A549 (cell line): ENCODE results near the gene ATF7IP. TPM values are rescaled to one million over a fixed set of nuclear protein-coding genes. Genes with fewer than 3 reads are reported as not detected.

Experiments used
- ATAC-seq, 2 experiments: fragments of 200-7000 bp in 1 of 2; fragments of >200 bp in 1 of 2; cut with Nextera tagmentation in 1 of 2; cut with Tn5 transposase in 1 of 2; 3 replicates each; pipeline versions ENCODE4 v1.8.0 to v1.9.1; 2018 to 2020; ENCODE audit warnings: mild to moderate bottlenecking in 1 of 2, moderate library complexity in 1 of 2
- CTCF ChIA-PET: fragments of 300-600 bp; sonication (Branson Sonifier 250); formaldehyde crosslinking; extraction: SDS; loops from one replicate; lab custom pipeline; 2021; ENCODE audit warnings: antibody characterized with exemption, inconsistent platforms; lab: Yijun Ruan, JAX
- POLR2A ChIA-PET: fragments of 350-600 bp; formaldehyde crosslinking; extraction: SDS; loops from one replicate; lab custom pipeline; 2021; ENCODE audit warnings: antibody characterized with exemption, inconsistent platforms; lab: Yijun Ruan, JAX
- DNase-seq, 2 experiments: peaks; one replicate each; pipeline versions ENCODE4 v3.0.0 to v3.0.0-alpha.2; 2011 to 2016; ENCODE audit warnings: low read depth in 1 of 2, low spot score in 1 of 2
- FAIRE-seq: peaks from 2 replicates; lab custom pipeline; 2011; peaks lifted over from hg19 to GRCh38; lab: Jason Lieb, UNC
- H3K27ac ChIP-seq, 2 experiments: fragments of >200 bp; sonication (Bioruptor Twin); formaldehyde crosslinking; 3 replicates each; pipeline ENCODE4 v1.5.1; 2016 to 2017
- H3K4me1 ChIP-seq: fragments of >200 bp; sonication (Bioruptor Twin); formaldehyde crosslinking; 3 replicates; pipeline ENCODE4 v1.6.1; 2016
- H3K4me2 ChIP-seq: fragments of >200 bp; sonication (Bioruptor Twin); formaldehyde crosslinking; 3 replicates; pipeline ENCODE4 v1.6.1; 2016
- H3K4me3 ChIP-seq: fragments of >200 bp; sonication (Bioruptor Twin); formaldehyde crosslinking; 3 replicates; pipeline ENCODE4 v1.5.1; 2016
- H3K9me3 ChIP-seq: fragments of >200 bp; sonication (Bioruptor Twin); formaldehyde crosslinking; 3 replicates; pipeline ENCODE4 v1.6.1; 2016
- BHLHE40 ChIP-seq: IDR thresholded peaks from 2 replicates; pipeline ENCODE4 v1.6.1; 2012; ENCODE audit warnings: low read depth, low read length, inconsistent platforms
- CBX2 ChIP-seq: fragments of 200-600 bp; sonication (generic); IDR thresholded peaks from 2 replicates; pipeline ENCODE4 v1.6.1; 2016; ENCODE audit warnings: low read depth, mild to moderate bottlenecking, borderline replicate concordance
- CEBPB ChIP-seq, 2 experiments: fragments of >200 bp in 1 of 2; sonication (Bioruptor Twin) in 1 of 2; formaldehyde crosslinking in 1 of 2; IDR thresholded peaks; 2 replicates each; pipeline ENCODE4 v1.6.1; 2012 to 2016
- EHF ChIP-seq: fragments of 250-450 bp; sonication (Bioruptor Pico); IDR thresholded peaks from 2 replicates; pipeline ENCODE4 v1.5.0; 2020; ENCODE audit warnings: mild to moderate bottlenecking
- ESRRA ChIP-seq: fragments of 150-350 bp; IDR thresholded peaks from 2 replicates; pipeline ENCODE4 v1.6.1; 2014; ENCODE audit warnings: mild to moderate bottlenecking, low read length, borderline replicate concordance
- FOSL2 ChIP-seq, 2 experiments: fragments of 450-650 bp in 1 of 2; fragments of >200 bp in 1 of 2; sonication (Bioruptor Twin) in 1 of 2; formaldehyde crosslinking; IDR thresholded peaks; 2 replicates each; pipeline versions ENCODE4 v1.5.0 to v1.6.1; 2016 to 2020; ENCODE audit warnings: mild to moderate bottlenecking in 1 of 2, moderate library complexity in 1 of 2
- FOXS1 ChIP-seq: fragments of 250-450 bp; sonication (Bioruptor Pico); IDR thresholded peaks from 2 replicates; pipeline ENCODE4 v1.5.0; 2020; ENCODE audit warnings: mild to moderate bottlenecking, moderate library complexity
- HEYL ChIP-seq: fragments of 250-450 bp; sonication (Bioruptor Pico); IDR thresholded peaks from 2 replicates; pipeline ENCODE4 v1.8.0; 2021; ENCODE audit warnings: mild to moderate bottlenecking, moderate library complexity
- HOXB13 ChIP-seq: fragments of 250-450 bp; sonication (Bioruptor Pico); IDR thresholded peaks from 2 replicates; pipeline ENCODE4 v1.5.0; 2020; ENCODE audit warnings: low read depth, mild to moderate bottlenecking, moderate library complexity
- HOXB5 ChIP-seq: fragments of 250-450 bp; sonication (Bioruptor Pico); IDR thresholded peaks from 2 replicates; pipeline ENCODE4 v1.5.0; 2020; ENCODE audit warnings: mild to moderate bottlenecking, moderate library complexity
- JUN ChIP-seq, 2 experiments: fragments of >200 bp; sonication (Bioruptor Twin); formaldehyde crosslinking; IDR thresholded peaks; 2 replicates in 1 of 2; 3 replicates in 1 of 2; pipeline ENCODE4 v1.6.1; 2016 to 2017
- KDM1A ChIP-seq: fragments of 200-600 bp; sonication (generic); IDR thresholded peaks from 2 replicates; pipeline ENCODE4 v1.6.1; 2016; ENCODE audit warnings: low read depth, mild to moderate bottlenecking
- KDM5A ChIP-seq: fragments of 200-600 bp; sonication (generic); IDR thresholded peaks from 2 replicates; pipeline ENCODE4 v1.6.1; 2016; ENCODE audit warnings: antibody characterized with exemption, mild to moderate bottlenecking
- MAZ ChIP-seq: fragments of 150-350 bp; IDR thresholded peaks from 2 replicates; pipeline ENCODE4 v1.6.1; 2014; ENCODE audit warnings: antibody characterized with exemption, low read depth, low read length, borderline replicate concordance
- MYC ChIP-seq: IDR thresholded peaks from 2 replicates; pipeline ENCODE4 v1.6.1; 2012; ENCODE audit warnings: mild to moderate bottlenecking, inconsistent platforms, low read length, improper control_type of control experiment, borderline replicate concordance
- NPAS2 ChIP-seq: fragments of 250-450 bp; sonication (Bioruptor Pico); IDR thresholded peaks from 2 replicates; pipeline ENCODE4 v1.8.0; 2022; ENCODE audit warnings: mild to moderate bottlenecking, moderate library complexity, borderline replicate concordance
- PHF8 ChIP-seq: fragments of 200-600 bp; sonication (generic); IDR thresholded peaks from 2 replicates; pipeline ENCODE4 v1.6.1; 2016; ENCODE audit warnings: low read depth, mild to moderate bottlenecking, antibody characterized with exemption, moderate library complexity, borderline replicate concordance
- POLR2A ChIP-seq: IDR thresholded peaks from 2 replicates; pipeline ENCODE4 v1.6.1; 2012; ENCODE audit warnings: mild to moderate bottlenecking, low read length
- RCOR1 ChIP-seq: fragments of 150-350 bp; IDR thresholded peaks from 2 replicates; pipeline ENCODE4 v1.6.1; 2014; ENCODE audit warnings: antibody characterized with exemption, low read length, low read depth
- RFX5 ChIP-seq: fragments of 450-650 bp; IDR thresholded peaks from 2 replicates; pipeline ENCODE4 v1.7.1; 2014; ENCODE audit warnings: antibody characterized with exemption, mild to moderate bottlenecking, moderate library complexity
- SMC3 ChIP-seq: fragments of >200 bp; sonication (Bioruptor Twin); formaldehyde crosslinking; IDR thresholded peaks from 3 replicates; pipeline ENCODE4 v1.6.1; 2018; ENCODE audit warnings: inconsistent platforms
- TP53 ChIP-seq: fragments of 250-450 bp; sonication (Bioruptor Pico); IDR thresholded peaks from 2 replicates; pipeline ENCODE4 v1.5.0; 2021; ENCODE audit warnings: mild to moderate bottlenecking, moderate library complexity
- ZC3H11A ChIP-seq: fragments of 450-650 bp; IDR thresholded peaks from 2 replicates; pipeline ENCODE4 v1.6.1; 2014; ENCODE audit warnings: antibody characterized with exemption, mild to moderate bottlenecking
- ZSCAN20 ChIP-seq: fragments of 250-450 bp; sonication (Bioruptor Pico); IDR thresholded peaks from 2 replicates; pipeline ENCODE4 v1.8.0; 2022; ENCODE audit warnings: mild to moderate bottlenecking, moderate library complexity
- WGBS: methylation state at CpG from one replicate; pipeline ENCODE4 v1.1.6; 2017; ENCODE audit errors: missing lambda C conversion rate; 5-methylcytosine and 5-hydroxymethylcytosine counted together
- polyA plus RNA-seq, 4 experiments: library from polyadenylated mRNA; depleted of rRNA in 3 of 4; stranded (reverse); fragments of >200 nt; fragmentation: RNase III in 1 of 4; extraction: RNeasy Plus Mini Kit Qiagen cat#74134 plus additional on column Dnase treatment in 1 of 4; gene quantifications; 2 replicates in 3 of 4; 3 replicates in 1 of 4; pipeline ENCODE4 v1.2.3, GENCODE V29; 2011 to 2017
- TF ChIP-seq, protein P1 (sequence below): fragments of 250-450 bp; sonication (Bioruptor Pico); IDR thresholded peaks from 2 replicates; pipeline ENCODE4 v1.5.0; 2021; ENCODE audit warnings: mild to moderate bottlenecking, moderate library complexity, borderline replicate concordance
- TF ChIP-seq, protein P2 (sequence below): fragments of >200 bp; sonication (Bioruptor Twin); formaldehyde crosslinking; IDR thresholded peaks from 2 replicates; pipeline ENCODE4 v1.6.1; 2016
- TF ChIP-seq, protein P3 (sequence below): fragments of >200 bp; sonication (Bioruptor Twin); formaldehyde crosslinking; IDR thresholded peaks from 3 replicates; pipeline ENCODE4 v1.5.1; 2016

ATF7IP gene
- polyA plus RNA-seq, 2 of the 4 experiments (the other 2 are of a cell fraction) = 5.6 to 14.2 TPM

DNA sequence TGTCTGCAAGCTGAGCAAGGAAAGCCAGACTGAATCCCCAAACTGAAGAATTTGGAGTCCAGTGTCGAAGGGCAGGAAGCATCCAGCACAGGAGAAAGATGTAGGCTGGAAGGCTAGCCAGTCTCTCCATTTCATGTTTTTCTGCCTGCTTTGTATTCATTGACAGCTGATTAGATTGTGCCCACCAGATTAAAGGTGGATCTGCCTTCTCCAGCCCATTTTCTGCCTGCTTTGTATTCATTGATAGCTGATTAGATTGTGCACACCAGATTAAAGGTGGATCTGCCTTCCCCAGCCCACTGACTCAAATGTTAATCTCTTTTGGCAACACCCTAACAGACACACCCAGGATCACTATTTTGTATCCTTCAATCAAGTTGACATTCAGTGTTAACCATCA lies 116.9 kb downstream of the ATF7IP start:
- FAIRE-seq = no peak
- Histone ChIP-seq H3K9me3 (no peaks in the 10 kb centered on the region), H3K4me1 (no peaks in the 10 kb centered on the region), H3K4me2 (no peak overlapping the region)
- DNase-seq = no peak
- no peak for TF ChIP-seq NPAS2
- no peak for TF ChIP-seq RFX5
- TF ChIP-seq FOSL2 (IDR thresholded peaks at IDR 0.05) = no peak
- no peak for TF ChIP-seq FOSL2 (CRISPR knock-in tag; IDR thresholded peaks at IDR 0.05)
- TF ChIP-seq, all 56 proteins: peak for 0
- no peak overlapping the region for H3K4me3 ChIP-seq
- ChIA-PET CTCF (no interaction called here), POLR2A (no interaction called here)
- WGBS = 94% methylated on average over 1 of the region's 1 CpG
- no peak overlapping the region for H3K27ac ChIP-seq
- ATAC-seq = no peak

DNA sequence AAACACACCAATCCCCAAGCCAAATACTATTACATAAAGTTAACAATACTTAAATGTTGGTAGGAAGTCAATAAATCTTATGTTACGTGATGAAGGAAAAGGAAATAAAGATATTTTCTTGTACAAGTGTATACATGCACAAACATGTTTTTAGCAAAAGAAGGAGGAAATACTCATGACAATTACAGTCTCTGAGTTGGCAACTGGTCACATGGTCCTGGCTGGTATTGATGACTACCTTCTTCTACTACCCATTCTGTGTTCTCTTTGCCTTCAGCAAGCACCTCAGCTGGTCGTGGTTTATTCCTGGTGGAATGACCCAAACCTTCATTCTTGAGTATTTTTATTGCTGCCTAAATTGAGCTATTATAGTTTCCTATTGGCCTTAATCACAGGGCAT lies 117.4 kb downstream of the ATF7IP start:
- H3K27ac ChIP-seq = no peak overlapping the region
- no peak for DNase-seq
- TF ChIP-seq KDM5A = no peak
- TF ChIP-seq PHF8 = no peak
- TF ChIP-seq, protein P1, sequence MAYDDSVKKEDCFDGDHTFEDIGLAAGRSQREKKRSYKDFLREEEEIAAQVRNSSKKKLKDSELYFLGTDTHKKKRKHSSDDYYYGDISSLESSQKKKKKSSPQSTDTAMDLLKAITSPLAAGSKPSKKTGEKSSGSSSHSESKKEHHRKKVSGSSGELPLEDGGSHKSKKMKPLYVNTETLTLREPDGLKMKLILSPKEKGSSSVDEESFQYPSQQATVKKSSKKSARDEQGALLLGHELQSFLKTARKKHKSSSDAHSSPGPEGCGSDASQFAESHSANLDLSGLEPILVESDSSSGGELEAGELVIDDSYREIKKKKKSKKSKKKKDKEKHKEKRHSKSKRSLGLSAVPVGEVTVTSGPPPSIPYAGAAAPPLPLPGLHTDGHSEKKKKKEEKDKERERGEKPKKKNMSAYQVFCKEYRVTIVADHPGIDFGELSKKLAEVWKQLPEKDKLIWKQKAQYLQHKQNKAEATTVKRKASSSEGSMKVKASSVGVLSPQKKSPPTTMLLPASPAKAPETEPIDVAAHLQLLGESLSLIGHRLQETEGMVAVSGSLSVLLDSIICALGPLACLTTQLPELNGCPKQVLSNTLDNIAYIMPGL (CRISPR knock-in tag) = no peak
- no peak for TF ChIP-seq HOXB5 (CRISPR knock-in tag)
- TF ChIP-seq, protein P2, sequence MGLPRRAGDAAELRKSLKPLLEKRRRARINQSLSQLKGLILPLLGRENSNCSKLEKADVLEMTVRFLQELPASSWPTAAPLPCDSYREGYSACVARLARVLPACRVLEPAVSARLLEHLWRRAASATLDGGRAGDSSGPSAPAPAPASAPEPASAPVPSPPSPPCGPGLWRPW = no peak
- no peak for TF ChIP-seq ZC3H11A
- TF ChIP-seq FOXS1 (CRISPR knock-in tag) = no peak
- TF ChIP-seq TP53 (CRISPR knock-in tag) = no peak
- no peak for TF ChIP-seq HOXB13 (CRISPR knock-in tag)
- no peak for TF ChIP-seq RCOR1
- no peak for TF ChIP-seq EHF (CRISPR knock-in tag)
- TF ChIP-seq KDM1A = no peak
- no peak for TF ChIP-seq POLR2A
- TF ChIP-seq CBX2 = no peak
- TF ChIP-seq MAZ = no peak
- TF ChIP-seq SMC3 = no peak
- no peak for TF ChIP-seq HEYL (CRISPR knock-in tag)
- no peak for TF ChIP-seq JUN (IDR thresholded peaks at IDR 0.05)
- TF ChIP-seq MYC = no peak
- FAIRE-seq = no peak
- POLR2A ChIA-PET = no interaction called here
- no peaks in the 10 kb centered on the region for H3K4me1 ChIP-seq
- no peak overlapping the region for H3K4me3 ChIP-seq
- H3K9me3 ChIP-seq = no peaks in the 10 kb centered on the region
- no peak overlapping the region for H3K4me2 ChIP-seq
- CTCF ChIA-PET = no interaction called here
- no peak for ATAC-seq
- WGBS = 77% methylated on average over 2 of the region's 2 CpGs

DNA sequence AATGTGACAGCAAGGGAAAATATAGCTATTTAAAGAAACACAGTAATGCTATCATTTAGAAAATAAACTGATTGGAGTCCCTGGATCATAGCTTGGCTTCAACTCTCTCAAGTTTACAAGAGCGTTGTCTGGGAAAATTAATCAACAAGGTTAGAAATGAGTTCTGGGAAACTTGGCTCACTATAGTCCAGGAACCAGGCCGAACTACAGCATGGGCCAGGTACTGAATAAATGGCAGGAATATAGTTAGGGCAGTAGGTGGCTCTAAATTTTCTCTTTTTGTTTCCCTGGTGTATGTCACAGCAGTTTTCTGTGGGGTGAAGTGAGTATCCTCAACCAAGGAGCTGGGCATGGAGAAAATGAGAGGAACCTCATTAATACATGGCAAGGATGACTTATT lies 129.8 kb downstream of the ATF7IP start:
- Histone ChIP-seq H3K27ac (no peak overlapping the region), H3K9me3 (no peaks in the 10 kb centered on the region), H3K4me1 (no peaks in the 10 kb centered on the region), H3K4me3 (no peak overlapping the region), H3K4me2 (no peak overlapping the region)
- CTCF ChIA-PET = no interaction called here
- FAIRE-seq (no peak), ATAC-seq (no peak), DNase-seq (no peak)
- 93% methylated on average over 2 of the region's 2 CpGs for WGBS
- POLR2A ChIA-PET = no interaction called here
- TF ChIP-seq MYC = no peak
- no peak for TF ChIP-seq ESRRA
- TF ChIP-seq FOSL2 (IDR thresholded peaks at IDR 0.05) = no peak
- no peak for TF ChIP-seq FOSL2 (CRISPR knock-in tag; IDR thresholded peaks at IDR 0.05)
- TF ChIP-seq FOXS1 (CRISPR knock-in tag) = no peak
- no peak for TF ChIP-seq BHLHE40
- no peak for TF ChIP-seq ZSCAN20 (CRISPR knock-in tag)
- no peak for TF ChIP-seq CEBPB (IDR thresholded peaks at IDR 0.05)
- TF ChIP-seq KDM1A = no peak
- TF ChIP-seq, protein P3, sequence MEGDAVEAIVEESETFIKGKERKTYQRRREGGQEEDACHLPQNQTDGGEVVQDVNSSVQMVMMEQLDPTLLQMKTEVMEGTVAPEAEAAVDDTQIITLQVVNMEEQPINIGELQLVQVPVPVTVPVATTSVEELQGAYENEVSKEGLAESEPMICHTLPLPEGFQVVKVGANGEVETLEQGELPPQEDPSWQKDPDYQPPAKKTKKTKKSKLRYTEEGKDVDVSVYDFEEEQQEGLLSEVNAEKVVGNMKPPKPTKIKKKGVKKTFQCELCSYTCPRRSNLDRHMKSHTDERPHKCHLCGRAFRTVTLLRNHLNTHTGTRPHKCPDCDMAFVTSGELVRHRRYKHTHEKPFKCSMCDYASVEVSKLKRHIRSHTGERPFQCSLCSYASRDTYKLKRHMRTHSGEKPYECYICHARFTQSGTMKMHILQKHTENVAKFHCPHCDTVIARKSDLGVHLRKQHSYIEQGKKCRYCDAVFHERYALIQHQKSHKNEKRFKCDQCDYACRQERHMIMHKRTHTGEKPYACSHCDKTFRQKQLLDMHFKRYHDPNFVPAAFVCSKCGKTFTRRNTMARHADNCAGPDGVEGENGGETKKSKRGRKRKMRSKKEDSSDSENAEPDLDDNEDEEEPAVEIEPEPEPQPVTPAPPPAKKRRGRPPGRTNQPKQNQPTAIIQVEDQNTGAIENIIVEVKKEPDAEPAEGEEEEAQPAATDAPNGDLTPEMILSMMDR = no peak
